IMR-90 (cell line): Measurements from ENCODE around the gene ACTG2.

ENCODE experiments used
- CTCF ChIP-seq: conservative IDR thresholded peaks from 2 replicates; pipeline ENCODE4 v1.5.1; 2012; ENCODE audit warnings: mild to moderate bottlenecking, low read depth, low read length, improper control_type of control experiment
- POLR2A ChIP-seq: IDR thresholded peaks from 2 replicates; pipeline ENCODE4 v1.6.1; 2012; ENCODE audit warnings: mild to moderate bottlenecking, low read depth, low read length
- RAD21 ChIP-seq: IDR thresholded peaks from 2 replicates; pipeline ENCODE4 v1.6.1; 2012; ENCODE audit warnings: low read length, improper control_type of control experiment

- no peak for TF ChIP-seq POLR2A
- no peak for TF ChIP-seq RAD21
- TF ChIP-seq CTCF, result no peak
These were observed 71.4 kb downstream of the ACTG2 start for GRCh38 chr2:73964223-73964622.
